ENCODE data around the gene ANKRD44. TPM values are rescaled to one million over a fixed set of nuclear protein-coding genes. Genes with fewer than 3 reads are reported as not detected.

Gene ANKRD44
- total RNA-seq, 1 donor from 2014 or later: 14.2 TPM

DNA sequence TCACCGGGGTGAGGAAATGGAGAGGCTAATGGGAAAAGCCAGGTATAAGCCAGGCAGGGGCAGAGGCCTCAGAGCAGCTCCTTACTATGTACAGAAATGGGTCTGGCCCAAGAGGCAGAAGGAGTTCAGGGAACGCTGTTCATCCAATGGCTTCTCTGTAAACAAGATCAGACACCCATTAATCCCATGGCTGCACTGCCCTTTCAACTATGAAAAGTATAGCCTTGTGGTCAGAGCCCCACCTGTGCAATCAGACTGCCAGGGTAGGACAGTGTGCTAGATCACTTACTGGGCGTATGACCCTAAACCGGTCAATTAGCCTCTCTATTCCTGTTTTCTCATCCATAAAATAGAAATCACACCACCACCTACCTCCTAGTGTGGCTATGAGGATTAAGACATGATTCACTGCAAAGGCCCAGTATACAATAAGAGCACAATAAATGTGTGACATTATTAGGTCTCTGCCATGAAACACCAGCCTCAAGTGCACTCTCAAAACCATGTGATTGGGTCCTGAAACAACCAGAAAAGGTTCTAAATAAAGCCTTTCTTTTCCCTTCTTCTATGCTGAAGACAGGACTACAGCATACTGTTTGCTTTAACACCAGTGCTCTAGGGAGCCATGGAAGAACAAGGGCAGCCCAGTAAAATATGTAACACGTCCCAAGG is 4.4 kb downstream of the ANKRD44 start:
- H3K36me3 Mint-ChIP-seq: no peaks in the 10 kb centered on the region
- TF ChIP-seq CTCF (conservative IDR thresholded peaks at IDR 0.05): no peak
- peaks cover 27% of the 10 kb centered on the region for H3K27me3 Mint-ChIP-seq
- DNase-seq (ENCODE audit: extremely low spot score, unreplicated experiment): no peak
- H3K4me1 Mint-ChIP-seq (ENCODE audit: unreplicated experiment): peaks cover 19% of the 10 kb centered on the region
- H3K27ac Mint-ChIP-seq: no peak overlapping the region
- H3K9me3 Mint-ChIP-seq: no peaks in the 10 kb centered on the region
- H3K4me3 Mint-ChIP-seq: no peak overlapping the region

GRCh38 chr2:197304556-197305011 is 6.0 kb downstream of the ANKRD44 start:
- no peak for TF ChIP-seq CTCF (conservative IDR thresholded peaks at IDR 0.05)
- H3K9me3 Mint-ChIP-seq: no peaks in the 10 kb centered on the region

DNA sequence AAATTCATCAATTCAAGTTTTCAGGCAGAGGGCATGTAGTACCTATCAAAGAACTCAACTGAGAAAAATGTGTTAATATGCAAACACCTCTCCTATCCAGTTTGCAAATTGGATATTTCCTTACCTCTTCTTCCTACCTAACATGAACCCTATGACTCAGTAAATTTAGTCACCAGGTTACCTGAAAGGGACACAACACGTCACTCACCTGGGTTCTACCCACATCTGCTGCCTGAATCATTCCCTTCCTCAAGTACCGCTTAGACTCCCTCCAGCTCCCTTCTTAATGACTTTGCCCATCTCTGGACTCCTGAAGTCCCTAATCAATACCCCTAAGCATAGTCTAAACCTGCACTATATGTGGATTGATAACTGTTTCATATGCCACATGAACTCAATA is 10.4 kb downstream of the ANKRD44 start:
- Mint-ChIP-seq H3K4me1 (ENCODE audit: unreplicated experiment) (peaks cover 6% of the 10 kb centered on the region), H3K4me3 (no peak overlapping the region), H3K9me3 (no peaks in the 10 kb centered on the region), H3K27ac (no peak overlapping the region), H3K27me3 (no peaks in the 10 kb centered on the region), H3K36me3 (no peaks in the 10 kb centered on the region)
- no peak for TF ChIP-seq CTCF (conservative IDR thresholded peaks at IDR 0.05)
- DNase-seq (ENCODE audit: extremely low spot score, unreplicated experiment): no peak

More at GRCh38 chr2:197304556-197305011, 6.0 kb downstream of the ANKRD44 start:
- no peak for DNase-seq (ENCODE audit: extremely low spot score, unreplicated experiment)
- Mint-ChIP-seq H3K4me3 (no peak overlapping the region), H3K4me1 (ENCODE audit: unreplicated experiment) (peaks cover 17% of the 10 kb centered on the region), H3K27me3 (peaks cover 21% of the 10 kb centered on the region), H3K27ac (no peak overlapping the region), H3K36me3 (no peaks in the 10 kb centered on the region)

DNA sequence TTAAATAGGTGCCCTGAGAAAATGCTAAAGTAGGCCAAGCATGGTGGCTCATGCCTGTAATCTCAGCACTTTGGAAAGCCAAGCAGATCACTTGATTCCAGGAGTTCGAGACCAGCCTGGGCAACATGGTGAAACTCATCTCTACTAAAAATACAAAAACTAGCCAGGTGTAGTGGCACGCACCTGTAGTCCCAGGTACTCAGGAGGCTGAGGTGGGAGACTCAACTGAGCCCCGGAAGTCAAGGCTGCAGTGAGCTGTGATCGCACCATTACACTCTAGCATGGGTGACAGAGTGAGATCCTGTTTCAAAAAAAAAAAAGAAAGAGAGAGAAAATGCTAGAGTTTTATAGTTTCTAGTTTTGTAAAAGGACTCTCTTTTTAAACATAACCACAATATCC is 12.0 kb downstream of the ANKRD44 start:
- H3K27ac Mint-ChIP-seq: no peak overlapping the region
- no peak for DNase-seq (ENCODE audit: extremely low spot score, unreplicated experiment)
- peaks cover 9% of the 10 kb centered on the region for H3K4me1 Mint-ChIP-seq (ENCODE audit: unreplicated experiment)
- no peaks in the 10 kb centered on the region for H3K36me3 Mint-ChIP-seq
- H3K27me3 Mint-ChIP-seq: no peaks in the 10 kb centered on the region
- H3K9me3 Mint-ChIP-seq: no peaks in the 10 kb centered on the region
- H3K4me3 Mint-ChIP-seq: no peak overlapping the region
- no peak for TF ChIP-seq CTCF (conservative IDR thresholded peaks at IDR 0.05)

GRCh38 chr2:197297772-197298318 is 12.7 kb downstream of the ANKRD44 start:
- H3K4me1 Mint-ChIP-seq (ENCODE audit: unreplicated experiment): peaks cover 9% of the 10 kb centered on the region
- H3K36me3 Mint-ChIP-seq: no peaks in the 10 kb centered on the region
- TF ChIP-seq CTCF (conservative IDR thresholded peaks at IDR 0.05): no peak
- no peaks in the 10 kb centered on the region for H3K27me3 Mint-ChIP-seq
- DNase-seq (ENCODE audit: extremely low spot score, unreplicated experiment): no peak
- no peak overlapping the region for H3K27ac Mint-ChIP-seq
- H3K9me3 Mint-ChIP-seq: no peaks in the 10 kb centered on the region
- H3K4me3 Mint-ChIP-seq: no peak overlapping the region
